IMR-90 (cell line): ENCODE measurements around the gene RC3H2. TPM values are rescaled to one million over a fixed set of nuclear protein-coding genes. Genes with fewer than 3 reads are reported as not detected.
"Not testable (repeated sequence)": the region's sequence is repeated elsewhere in the genome, so short reads cannot be mapped to it uniquely, and the experiment has no call there.

Experiments used
- ATAC-seq: fragments of 200-7000 bp; cut with Tn5 transposase; 2 replicates; pipeline ENCODE4 v1.9.1; 2020; ENCODE audit warnings: low read depth, mild to moderate bottlenecking, moderate library complexity
- BruUV-seq: library from RNA; stranded (reverse); fragments of 400-500 nt; replicated peaks from 2 replicates; lab custom pipeline; 2021; lab: Mats Ljungman, UMichigan
- CTCF ChIA-PET: fragments of 300-600 bp; formaldehyde crosslinking; extraction: SDS; loops from one replicate; lab custom pipeline; 2021; ENCODE audit warnings: antibody characterized with exemption; lab: Yijun Ruan, JAX
- POLR2A ChIA-PET: fragments of 300-600 bp; sonication (Branson Sonifier 250); formaldehyde crosslinking; loops from one replicate; lab custom pipeline; 2022; ENCODE audit warnings: antibody characterized with exemption; ENCODE audit not compliant: unreplicated experiment; lab: Charles Lee
- DNase-seq: peaks from one replicate; pipeline ENCODE4 v3.0.0; 2013
- H2AFZ ChIP-seq: replicated peaks from 2 replicates; pipeline ENCODE3; 2013; ENCODE audit warnings: low read length, mild to moderate bottlenecking; ENCODE audit not compliant: poor library complexity
- H2AK5ac ChIP-seq: 2 replicates; pipeline ENCODE4 v1.6.1; 2013; ENCODE audit warnings: low read depth, low read length, inconsistent platforms
- H2AK9ac ChIP-seq: replicated peaks from 2 replicates; pipeline ENCODE3; 2013; ENCODE audit warnings: mild to moderate bottlenecking, low read depth, low read length, moderate library complexity; ENCODE audit not compliant: poor library complexity
- H2BK120ac ChIP-seq: 2 replicates; pipeline ENCODE4 v1.6.1; 2013; ENCODE audit warnings: low read depth, low read length, inconsistent platforms
- H2BK15ac ChIP-seq: 3 replicates; pipeline ENCODE4 v1.6.1; 2013; ENCODE audit warnings: low read depth, low read length, inconsistent platforms
- H2BK20ac ChIP-seq: 2 replicates; pipeline ENCODE4 v1.6.1; 2013; ENCODE audit warnings: low read depth, mild to moderate bottlenecking, inconsistent platforms, low read length, moderate library complexity
- H2BK5ac ChIP-seq: 2 replicates; pipeline ENCODE4 v1.6.1; 2013; ENCODE audit warnings: mild to moderate bottlenecking, low read depth, low read length, inconsistent platforms; ENCODE audit not compliant: poor library complexity, severe bottlenecking
- H3K14ac ChIP-seq: replicated peaks from 2 replicates; pipeline ENCODE4 v1.6.1; 2013; ENCODE audit warnings: low read depth, low read length, inconsistent platforms
- H3K18ac ChIP-seq: 2 replicates; pipeline ENCODE4 v1.6.1; 2013; ENCODE audit warnings: low read depth, low read length, control low read depth
- H3K23ac ChIP-seq: 2 replicates; pipeline ENCODE4 v1.6.1; 2013; ENCODE audit warnings: low read depth, low read length, inconsistent platforms
- H3K27ac ChIP-seq: 2 replicates; pipeline ENCODE4 v1.5.1; 2013; ENCODE audit warnings: mild to moderate bottlenecking, control low read depth, low read length; ENCODE audit not compliant: insufficient read depth
- H3K27me3 ChIP-seq: 2 replicates; pipeline ENCODE4 v1.6.1; 2013; ENCODE audit warnings: low read length; ENCODE audit not compliant: control insufficient read depth, insufficient read depth
- H3K36me3 ChIP-seq: 2 replicates; pipeline ENCODE4 v1.6.1; 2013; ENCODE audit warnings: low read length, mixed read lengths; ENCODE audit not compliant: control insufficient read depth, insufficient read depth
- H3K4ac ChIP-seq: 2 replicates; pipeline ENCODE4 v1.6.1; 2013; ENCODE audit warnings: low read depth, low read length, inconsistent platforms
- H3K4me1 ChIP-seq: 2 replicates; pipeline ENCODE4 v1.6.1; 2013; ENCODE audit warnings: low read length, mixed read lengths; ENCODE audit not compliant: control insufficient read depth, insufficient read depth
- H3K4me2 ChIP-seq: 2 replicates; pipeline ENCODE4 v1.6.1; 2013; ENCODE audit warnings: low read depth, mild to moderate bottlenecking, control low read depth, low read length, moderate library complexity
- H3K4me3 ChIP-seq: 2 replicates; pipeline ENCODE4 v1.5.1; 2013; ENCODE audit warnings: low read depth, mild to moderate bottlenecking, control low read depth, low read length, moderate library complexity; ENCODE audit not compliant: insufficient read depth
- H3K56ac ChIP-seq: 2 replicates; pipeline ENCODE4 v1.6.1; 2013; ENCODE audit warnings: low read length, inconsistent platforms; ENCODE audit not compliant: insufficient read depth; ENCODE audit errors: extremely low read depth
- H3K79me1 ChIP-seq, 2 experiments: 2 replicates each; pipeline ENCODE4 v1.6.1; 2013; ENCODE audit warnings: low read length in 2 of 2, inconsistent platforms in 1 of 2, low read depth in 1 of 2
- H3K9ac ChIP-seq: 2 replicates; pipeline ENCODE4 v1.6.1; 2013; ENCODE audit warnings: low read depth, low read length, control low read depth
- H3K9me1 ChIP-seq: 2 replicates; pipeline ENCODE4 v1.6.1; 2013; ENCODE audit warnings: low read length, inconsistent platforms; ENCODE audit not compliant: insufficient read depth
- H3K9me3 ChIP-seq: 2 replicates; pipeline ENCODE4 v1.6.1; 2013; ENCODE audit warnings: low read length; ENCODE audit not compliant: control insufficient read depth, insufficient read depth
- H4K20me1 ChIP-seq: 2 replicates; pipeline ENCODE4 v1.6.1; 2013; ENCODE audit warnings: low read length, inconsistent platforms; ENCODE audit not compliant: insufficient read depth
- H4K5ac ChIP-seq: 2 replicates; pipeline ENCODE4 v1.6.1; 2013; ENCODE audit warnings: mild to moderate bottlenecking, low read depth, low read length, control low read depth
- H4K8ac ChIP-seq, 2 experiments: 2 replicates each; pipeline ENCODE4 v1.6.1; 2013; ENCODE audit warnings: low read depth in 2 of 2, low read length in 2 of 2, control low read depth in 1 of 2, inconsistent platforms in 1 of 2
- H4K91ac ChIP-seq: 2 replicates; pipeline ENCODE4 v1.6.1; 2013; ENCODE audit warnings: low read depth, low read length, inconsistent platforms; ENCODE audit not compliant: insufficient read depth
- WGBS, 2 experiments: methylation state at CpG; one replicate each; pipeline versions ENCODE4 v1.1.5 to v1.1.7; 2013; ENCODE audit warnings: missing lambda C conversion rate in 2 of 2; ENCODE audit not compliant: insufficient read length in 1 of 2; ENCODE audit errors: extremely low coverage in 2 of 2; 5-methylcytosine and 5-hydroxymethylcytosine counted together
- dilution Hi-C: fragments of 300-500 bp; cut with HindIII; formaldehyde crosslinking; loops from one replicate; pipeline ENCODE4 v1.14.3; 2018; ENCODE audit warnings: low sequenced_read_pairs; ENCODE audit not compliant: unreplicated experiment
- in situ Hi-C: fragments of 300-500 bp; cut with MboI; formaldehyde crosslinking; loops from 3 replicates; pipeline ENCODE4 v1.14.3; 2019; ENCODE audit warnings: low sequenced_read_pairs, inconsistent platforms, mixed read lengths
- intact Hi-C: fragments of 100-400 bp; cut with micrococcal nuclease; formaldehyde crosslinking; loops from 2 replicates; pipeline ENCODE4 v1.10.0; 2022
- polyA plus RNA-seq, 3 experiments: library from polyadenylated mRNA; depleted of rRNA; stranded (reverse); fragments of >200 nt; gene quantifications; 2 replicates each; pipeline ENCODE4 v1.2.3, GENCODE V29; 2012; ENCODE audit warnings: low replicate concordance in 1 of 3
- total RNA-seq: library from RNA; depleted of rRNA; stranded (reverse); fragments of >200 nt; gene quantifications from 2 replicates; pipeline ENCODE4 v1.2.3, GENCODE V29; 2012

Gene RC3H2
- total and polyA plus RNA-seq, 2 of the 4 experiments (the other 2 are of a cell fraction): 14.7 to 58.4 TPM

- H3K14ac ChIP-seq, H2BK20ac ChIP-seq, H3K27me3 ChIP-seq, dilution Hi-C loops, H3K27ac ChIP-seq, H4K5ac ChIP-seq, in situ Hi-C loops, H2AFZ ChIP-seq, H3K4me3 ChIP-seq, H2AK9ac ChIP-seq, BruUV-seq, H3K4me2 ChIP-seq, ATAC-seq, H2BK120ac ChIP-seq, H3K4me1 ChIP-seq, H3K9ac ChIP-seq, H4K91ac ChIP-seq, H4K8ac ChIP-seq, H3K9me1 ChIP-seq, POLR2A ChIA-PET, H2AK5ac ChIP-seq, H2BK15ac ChIP-seq, H3K56ac ChIP-seq, H3K23ac ChIP-seq, H2BK5ac ChIP-seq, H3K18ac ChIP-seq, CTCF ChIA-PET, intact Hi-C loops, H3K4ac ChIP-seq, DNase-seq, H4K20me1 ChIP-seq, H3K9me3 ChIP-seq: not testable (repeated sequence)
- no CpG with 5 or more reads among the region's 27 CpGs for WGBS, 2 experiments
- Histone ChIP-seq H3K36me3 (peaks cover 16% of the 10 kb centered on the region), H3K79me1 (peaks cover 4 to 11% of the 10 kb centered on the region in 2 experiments; a peak in 2 of 4 replicates)
Observed at GRCh38 chr9:122867276-122867675, 37.9 kb downstream of the RC3H2 start.
